Fibroblast of villous mesenchyme (primary cell): ENCODE measurements around the gene INTS12. TPM values are rescaled to one million over a fixed set of nuclear protein-coding genes. Genes with fewer than 3 reads are reported as not detected.
"Not testable (repeated sequence)": the region's sequence is repeated elsewhere in the genome, so short reads cannot be mapped to it uniquely, and the experiment has no call there.

Source experiments
- DNase-seq: peaks from one replicate; pipeline ENCODE4 v3.0.0-alpha.2; 2010; ENCODE audit warnings: low read depth
- H3K4me3 ChIP-seq: 2 replicates; pipeline ENCODE4 v1.5.1; 2011; ENCODE audit warnings: low read depth, mild to moderate bottlenecking, low read length
- CTCF ChIP-seq: IDR thresholded peaks from 2 replicates; pipeline ENCODE4 v1.5.1; 2012; ENCODE audit warnings: low read depth, mild to moderate bottlenecking, low read length; ENCODE audit not compliant: insufficient read depth
- total RNA-seq: library from RNA; depleted of rRNA; stranded (reverse); fragments of >200 nt; gene quantifications from 2 replicates; pipeline ENCODE4 v1.2.3, GENCODE V29; 2012

INTS12 gene, protein sequence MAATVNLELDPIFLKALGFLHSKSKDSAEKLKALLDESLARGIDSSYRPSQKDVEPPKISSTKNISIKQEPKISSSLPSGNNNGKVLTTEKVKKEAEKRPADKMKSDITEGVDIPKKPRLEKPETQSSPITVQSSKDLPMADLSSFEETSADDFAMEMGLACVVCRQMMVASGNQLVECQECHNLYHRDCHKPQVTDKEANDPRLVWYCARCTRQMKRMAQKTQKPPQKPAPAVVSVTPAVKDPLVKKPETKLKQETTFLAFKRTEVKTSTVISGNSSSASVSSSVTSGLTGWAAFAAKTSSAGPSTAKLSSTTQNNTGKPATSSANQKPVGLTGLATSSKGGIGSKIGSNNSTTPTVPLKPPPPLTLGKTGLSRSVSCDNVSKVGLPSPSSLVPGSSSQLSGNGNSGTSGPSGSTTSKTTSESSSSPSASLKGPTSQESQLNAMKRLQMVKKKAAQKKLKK
- 13.9 and 18.6 TPM in 2 replicates for total RNA-seq

DNA sequence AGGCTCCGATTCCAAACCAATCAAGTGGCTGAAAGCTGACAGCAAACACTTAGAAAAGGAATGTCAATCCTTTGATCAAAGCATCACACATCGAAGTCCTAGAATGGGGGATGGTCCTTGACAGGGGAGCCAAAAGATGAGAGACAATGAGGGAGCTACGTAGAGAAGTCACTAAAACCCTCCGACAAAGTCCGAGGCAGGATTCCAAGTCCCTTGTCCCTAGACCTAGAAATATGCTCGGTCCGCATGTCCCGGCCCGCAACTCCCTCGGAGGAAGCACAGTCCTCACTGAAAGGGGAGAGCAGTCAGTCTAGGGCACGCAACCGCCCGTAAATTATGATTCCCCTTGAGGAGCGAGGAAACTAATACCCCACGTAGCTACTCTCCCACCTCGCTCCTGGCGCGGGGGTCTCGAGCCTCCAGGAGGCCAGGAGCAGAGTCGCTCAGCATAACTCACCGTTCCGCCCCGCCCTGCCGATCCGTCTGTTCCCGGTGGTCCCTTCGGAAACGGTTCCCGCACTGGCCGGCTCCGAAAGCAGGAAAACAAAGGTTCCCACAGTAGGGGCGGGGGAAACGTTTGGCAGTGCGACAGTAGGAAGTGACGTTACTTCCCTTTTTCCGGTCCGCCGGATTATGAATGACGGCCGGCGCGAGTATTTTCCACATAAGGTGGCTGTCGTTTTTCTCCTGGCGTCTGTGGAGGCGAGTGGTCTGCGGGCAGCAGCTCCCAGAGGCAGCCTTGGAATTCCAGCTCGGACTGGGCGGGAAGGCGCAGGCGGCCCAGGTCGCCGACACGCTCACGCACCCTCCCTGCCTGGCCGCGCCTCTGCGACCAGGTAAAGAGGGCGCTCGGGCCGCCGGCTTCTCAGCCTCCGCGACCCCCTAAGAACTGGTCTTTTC lies at the start of gene INTS12, which contains the start of gene GSTCD:
INTS12 (minus strand) TSS at position 509 of the 900 bp plus-strand sequence. CDS start 8,684 bp downstream, outside the sequence.
GSTCD (plus strand) TSS at position 604 of the 900 bp plus-strand sequence. CDS start 8,830 bp downstream, outside the sequence.
- DNase-seq, result peak; percentile 95
- TF ChIP-seq CTCF, result no peak
- peak within 1 kb of the TSS; percentile 95 for H3K4me3 ChIP-seq

DNA sequence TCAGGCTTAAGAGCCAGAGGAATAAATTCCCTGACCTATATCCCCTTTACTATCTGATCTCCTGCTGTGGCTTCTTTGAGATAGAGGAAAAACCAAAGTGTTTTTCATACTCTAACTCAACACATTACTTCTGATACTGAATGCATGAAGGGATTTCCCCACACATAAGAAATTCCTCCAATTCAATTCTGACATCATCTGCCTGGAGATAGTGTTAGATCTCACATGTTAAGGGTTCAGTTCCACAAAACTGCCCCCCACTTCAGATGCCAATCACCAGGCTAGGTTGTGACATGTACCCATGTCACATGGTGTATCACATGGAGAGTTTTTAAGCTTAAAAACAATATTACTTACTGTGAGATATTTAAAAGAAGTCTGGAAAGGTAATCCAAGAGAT lies 46.9 kb upstream of the INTS12 start:
- DNase-seq, result no peak
- no peak overlapping the region for H3K4me3 ChIP-seq
- TF ChIP-seq CTCF, result no peak

- no peak for DNase-seq
- no peak overlapping the region for H3K4me3 ChIP-seq
- no peak for TF ChIP-seq CTCF
Observed at GRCh38 chr4:105753361-105753760, 44.9 kb upstream of the INTS12 start.

DNA sequence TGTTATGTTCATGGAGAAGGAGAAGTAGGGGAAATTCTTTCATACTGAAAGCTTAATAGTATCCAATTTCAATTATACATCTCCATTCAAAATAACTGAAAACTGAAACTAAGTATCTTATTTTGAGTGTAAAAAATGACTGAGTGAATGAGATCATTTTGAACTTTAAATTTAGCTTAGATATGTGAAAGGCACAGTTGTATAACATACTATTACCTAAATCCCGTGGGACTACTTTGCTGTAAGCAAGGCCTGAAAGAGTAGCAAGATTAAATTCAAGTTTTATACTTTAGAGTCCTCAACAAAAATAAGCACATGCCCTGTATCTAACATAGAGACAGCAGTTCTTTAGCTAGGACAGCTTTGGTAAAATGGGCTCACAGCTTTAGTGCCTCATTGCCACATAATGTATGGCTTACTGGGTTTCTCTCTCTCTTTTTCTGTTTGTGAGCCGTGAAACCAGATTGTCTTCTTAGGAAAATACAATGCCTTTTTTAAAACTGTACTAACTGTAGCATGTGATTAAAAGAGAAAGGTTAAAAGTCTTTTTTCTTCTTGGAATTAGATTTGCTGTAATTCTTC lies 43.3 kb upstream of the INTS12 start:
- H3K4me3 ChIP-seq, result no peak overlapping the region
- no peak for TF ChIP-seq CTCF
- no peak for DNase-seq

GRCh38 chr4:105748222-105748621 lies 39.7 kb upstream of the INTS12 start:
- TF ChIP-seq CTCF, result no peak
- no peak for DNase-seq
- H3K4me3 ChIP-seq, result no peak overlapping the region

DNA sequence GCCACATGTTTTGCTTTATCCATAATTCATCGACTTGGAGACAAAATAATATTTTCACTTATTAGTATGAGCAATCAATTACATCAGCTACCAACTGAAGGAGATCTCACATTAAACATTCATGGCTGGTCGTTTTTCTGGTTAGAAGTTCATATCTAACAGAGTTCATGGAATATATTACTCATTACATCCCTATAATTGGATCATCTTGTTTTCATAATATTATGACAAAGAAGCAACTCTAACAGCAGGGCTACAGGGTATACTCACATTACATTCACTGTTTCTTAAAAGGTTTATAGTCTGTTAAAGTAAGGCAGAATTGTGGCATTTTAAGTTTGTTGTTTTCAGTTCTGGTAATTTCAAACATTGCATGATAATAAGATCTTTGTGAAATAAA lies 33.1 kb upstream of the INTS12 start:
- TF ChIP-seq CTCF, result no peak
- no peak overlapping the region for H3K4me3 ChIP-seq
- peak; percentile 15 for DNase-seq

DNA sequence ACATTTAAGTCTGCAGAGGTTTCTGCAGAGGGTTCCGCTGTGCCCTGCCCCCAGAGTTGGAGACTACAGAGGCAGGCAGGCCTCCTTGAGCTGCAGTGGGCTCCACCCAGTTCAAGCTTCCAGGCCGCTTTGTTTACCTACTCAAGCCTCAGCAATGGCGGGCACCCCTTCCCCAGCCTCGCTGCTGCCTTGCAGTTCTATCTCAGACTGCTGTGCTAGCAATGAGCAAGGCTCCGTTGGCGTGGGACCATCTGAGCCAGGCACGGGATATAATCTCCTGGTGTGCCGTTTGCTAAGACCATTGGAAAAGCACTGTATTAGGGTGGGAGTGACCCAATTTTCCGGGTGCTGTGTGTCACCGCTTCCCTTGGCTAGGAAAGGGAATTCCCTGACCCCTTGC lies 26.7 kb upstream of the INTS12 start:
- not testable (repeated sequence) for H3K4me3 ChIP-seq, DNase-seq

- H3K4me3 ChIP-seq, DNase-seq: not testable (repeated sequence)
Observed at GRCh38 chr4:105729895-105730294, 21.4 kb upstream of the INTS12 start.
